Cardiac fibroblast (primary cell): Measurements from ENCODE around the gene ATP7B.
"Not testable (repeated sequence)": the region's sequence is repeated elsewhere in the genome, so short reads cannot be mapped to it uniquely, and the experiment has no call there.

Experiments used
- DNase-seq, 2 donors: peaks; one replicate each; pipeline versions ENCODE4 v3.0.0 to v3.0.0-alpha.2; 2010; ENCODE audit warnings: low read depth in 2 of 2
- H3K4me3 ChIP-seq, 2 donors: replicated peaks in 1 of 2; 1 replicate in 1 of 2; 2 replicates in 1 of 2; pipeline ENCODE4 v1.5.1; 2011; ENCODE audit warnings: low read depth in 2 of 2, low read length in 2 of 2, mild to moderate bottlenecking in 2 of 2, moderate library complexity in 1 of 2
- CTCF ChIP-seq: IDR thresholded peaks from one replicate; pipeline ENCODE4 v1.5.1; 2011; ENCODE audit warnings: low read depth, mild to moderate bottlenecking, low read length, inconsistent platforms

ATP7B gene

GRCh38 chr13:51997186-51997585 is 14.1 kb downstream of the ATP7B start:
- no peak overlapping the region for H3K4me3 ChIP-seq
- no peak for DNase-seq
- no peak for TF ChIP-seq CTCF

- no peak for TF ChIP-seq CTCF
- no peak for DNase-seq
- no peak overlapping the region for H3K4me3 ChIP-seq
Measured at GRCh38 chr13:51996641-51997040, 14.6 kb downstream of the ATP7B start.

- DNase-seq: peak in 1 of 2 donors; percentile 85
- TF ChIP-seq CTCF: no peak
- no peak overlapping the region for H3K4me3 ChIP-seq
Measured at GRCh38 chr13:51995677-51996551, 15.3 kb downstream of the ATP7B start.

GRCh38 chr13:51993713-51994112 is 17.5 kb downstream of the ATP7B start:
- TF ChIP-seq CTCF: no peak

GRCh38 chr13:51988988-51989618 is 22.1 kb downstream of the ATP7B start:
- DNase-seq: no peak
- no peak for TF ChIP-seq CTCF
- no peak overlapping the region for H3K4me3 ChIP-seq

More at GRCh38 chr13:51993713-51994112, 17.5 kb downstream of the ATP7B start:
- DNase-seq: no peak
- no peak overlapping the region for H3K4me3 ChIP-seq

- not testable (repeated sequence) for H3K4me3 ChIP-seq, DNase-seq
Measured at GRCh38 chr13:51984904-51985303, 26.3 kb downstream of the ATP7B start.

- H3K4me3 ChIP-seq, DNase-seq: not testable (repeated sequence)
Measured at GRCh38 chr13:51983292-51983691, 28.0 kb downstream of the ATP7B start.
